HepG2 (cell line): ENCODE results near the gene MIGA2. TPM values are rescaled to one million over a fixed set of nuclear protein-coding genes. Genes with fewer than 3 reads are reported as not detected.

Source experiments
- ESRRA ChIP-seq: sonication (generic); formaldehyde crosslinking; IDR thresholded peaks from 2 replicates; pipeline ENCODE4 v1.5.1; 2020; ENCODE audit warnings: mild to moderate bottlenecking, low read depth, missing genetic modification reagents
- GFI1 ChIP-seq: sonication (generic); formaldehyde crosslinking; IDR thresholded peaks from 2 replicates; pipeline ENCODE4 v1.5.0; 2020; ENCODE audit warnings: missing genetic modification reagents, mild to moderate bottlenecking, borderline replicate concordance
- HNF4A ChIP-seq: sonication (generic); formaldehyde crosslinking; IDR thresholded peaks from 2 replicates; pipeline ENCODE4 v1.4.0; 2020; ENCODE audit warnings: missing genetic modification reagents
- HOXA3 ChIP-seq: sonication (generic); formaldehyde crosslinking; IDR thresholded peaks from 2 replicates; pipeline ENCODE4 v1.5.0; 2020; ENCODE audit warnings: missing genetic modification reagents
- KMT2A ChIP-seq: sonication (generic); formaldehyde crosslinking; IDR thresholded peaks from 2 replicates; pipeline ENCODE4 v1.4.0; 2020; ENCODE audit warnings: missing genetic modification reagents
- MED1 ChIP-seq: sonication (generic); formaldehyde crosslinking; IDR thresholded peaks from 2 replicates; pipeline ENCODE4 v1.4.0; 2020; ENCODE audit warnings: missing genetic modification reagents
- NCOA5 ChIP-seq: sonication (generic); formaldehyde crosslinking; IDR thresholded peaks from 2 replicates; pipeline ENCODE4 v1.4.0; 2020; ENCODE audit warnings: missing genetic modification reagents
- NR2C2 ChIP-seq: sonication (generic); formaldehyde crosslinking; IDR thresholded peaks from 2 replicates; pipeline ENCODE4 v1.4.0; 2020; ENCODE audit warnings: missing genetic modification reagents, mild to moderate bottlenecking, moderate library complexity, borderline replicate concordance
- NR2F6 ChIP-seq, 2 experiments: IDR thresholded peaks; 2 replicates each; pipeline ENCODE4 v1.6.1; 2016; ENCODE audit warnings: antibody characterized with exemption in 1 of 2, mild to moderate bottlenecking in 1 of 2
- PHF21A ChIP-seq: sonication (generic); formaldehyde crosslinking; IDR thresholded peaks from 2 replicates; pipeline ENCODE4 v1.5.0; 2020; ENCODE audit warnings: mild to moderate bottlenecking, missing genetic modification reagents
- SALL1 ChIP-seq: sonication (generic); formaldehyde crosslinking; IDR thresholded peaks from 2 replicates; pipeline ENCODE4 v1.8.0; 2022; ENCODE audit warnings: mild to moderate bottlenecking, missing genetic modification reagents
- SNAI1 ChIP-seq: sonication (generic); formaldehyde crosslinking; IDR thresholded peaks from 2 replicates; pipeline ENCODE4 v1.5.0; 2020; ENCODE audit warnings: mild to moderate bottlenecking, missing genetic modification reagents, borderline replicate concordance
- SRSF9 ChIP-seq: fragments of 200-400 bp; formaldehyde crosslinking; IDR thresholded peaks from 2 replicates; pipeline ENCODE4 v1.6.1; 2018; ENCODE audit warnings: borderline replicate concordance, mild to moderate bottlenecking, low read depth, low read length; ENCODE audit not compliant: insufficient read depth, poor library complexity, severe bottlenecking
- YEATS4 ChIP-seq: sonication (generic); formaldehyde crosslinking; IDR thresholded peaks from 2 replicates; pipeline ENCODE4 v1.4.0; 2020; ENCODE audit warnings: missing genetic modification reagents, borderline replicate concordance
- ZMYM2 ChIP-seq: sonication (generic); formaldehyde crosslinking; IDR thresholded peaks from 2 replicates; pipeline ENCODE4 v1.8.0; 2022; ENCODE audit warnings: mild to moderate bottlenecking, missing genetic modification reagents
- ZNF282 ChIP-seq: fragments of 450-650 bp; IDR thresholded peaks from 2 replicates; pipeline ENCODE4 v1.6.1; 2018; ENCODE audit not compliant: partially characterized antibody
- ZNF484 ChIP-seq: sonication (generic); formaldehyde crosslinking; IDR thresholded peaks from 2 replicates; pipeline ENCODE4 v1.5.1; 2020; ENCODE audit warnings: mild to moderate bottlenecking, low read depth, missing genetic modification reagents, borderline replicate concordance
- ZNF558 ChIP-seq: sonication (generic); formaldehyde crosslinking; IDR thresholded peaks from 2 replicates; pipeline ENCODE4 v1.9.0; 2022; ENCODE audit warnings: mild to moderate bottlenecking, missing genetic modification reagents, borderline replicate concordance
- ZNF768 ChIP-seq: sonication (generic); formaldehyde crosslinking; IDR thresholded peaks from 2 replicates; pipeline ENCODE4 v1.4.0; 2020; ENCODE audit warnings: missing genetic modification reagents
- ZSCAN31 ChIP-seq: sonication (generic); formaldehyde crosslinking; IDR thresholded peaks from 2 replicates; pipeline ENCODE4 v1.5.0; 2020; ENCODE audit warnings: low read depth, mild to moderate bottlenecking, missing genetic modification reagents
- polyA plus RNA-seq, 8 experiments: library from polyadenylated mRNA; depleted of rRNA in 3 of 8; stranded (reverse) in 7 of 8; unstranded in 1 of 8; fragments of >200 nt; fragmentation: Illumina TruSeq in 4 of 8; extraction: Trizol in 4 of 8; gene quantifications; 2 replicates each; pipeline versions ENCODE4 v1.2.1 to v1.2.3, GENCODE V29; 2011 to 2016; ENCODE audit warnings: low read depth in 4 of 8, missing spikeins in 1 of 8, mixed read lengths in 1 of 8; ENCODE audit not compliant: insufficient read depth in 1 of 8
- total RNA-seq, 5 experiments: library from RNA; depleted of rRNA; stranded (reverse); fragments of >200 nt; fragmentation: Illumina TruSeq; extraction: Trizol; gene quantifications; 2 replicates each; pipeline ENCODE4 v1.2.3, GENCODE V29; 2016; ENCODE audit warnings: low read depth in 1 of 5
- TF ChIP-seq, protein P1 (sequence below): sonication (generic); formaldehyde crosslinking; IDR thresholded peaks from 2 replicates; pipeline ENCODE4 v1.4.0; 2020; ENCODE audit warnings: missing genetic modification reagents
- TF ChIP-seq, protein P2 (sequence below): sonication (generic); formaldehyde crosslinking; IDR thresholded peaks from 2 replicates; pipeline ENCODE4 v1.5.0; 2020; ENCODE audit warnings: mild to moderate bottlenecking, missing genetic modification reagents, moderate library complexity

Gene MIGA2
- total and polyA plus RNA-seq, 2 of the 13 experiments (the other 11 are each of a cell fraction or from before 2014, with no cell fraction given): 10.8 to 17.1 TPM

DNA sequence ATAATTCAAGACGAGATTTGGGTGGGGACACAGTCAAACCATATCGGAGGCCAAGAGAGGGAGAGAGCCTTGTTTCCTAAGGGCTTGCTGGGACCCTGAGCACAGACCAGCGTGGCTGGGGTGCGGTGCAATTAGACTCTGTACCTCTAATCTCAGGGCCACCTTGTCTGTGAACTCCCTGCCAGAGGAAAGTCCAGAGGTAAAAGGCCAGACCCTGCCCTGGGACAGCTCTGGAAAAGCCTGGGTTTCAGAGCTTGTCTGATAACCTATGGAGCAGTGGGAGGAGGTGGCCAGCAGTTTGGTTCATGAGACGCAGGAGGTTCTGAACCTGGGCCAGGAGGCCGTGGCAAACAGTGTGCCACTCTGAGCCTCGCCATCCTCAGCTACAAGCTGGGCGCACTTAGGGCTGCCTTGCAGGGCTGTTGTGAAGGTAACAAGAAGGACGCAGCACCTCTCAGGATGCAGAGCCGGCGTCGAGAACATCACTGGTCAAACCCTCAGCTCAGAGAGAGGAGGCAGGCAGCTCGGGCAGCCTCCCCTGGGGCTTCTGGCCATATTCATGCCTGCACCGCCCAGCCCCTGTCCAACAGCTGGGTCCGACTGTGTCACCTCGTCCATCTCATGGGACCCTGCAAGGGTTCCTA is 39.7 kb downstream of the MIGA2 start (continued):
- TF ChIP-seq ZSCAN31 (CRISPR knock-in tag): peak; percentile 71
- no peak for TF ChIP-seq NCOA5 (CRISPR knock-in tag)
- 0 out of 2 replicates have a peak, but pooled peaks have one; percentile 19 for TF ChIP-seq NR2F6 (IDR thresholded peaks at IDR 0.05)
- no peak for TF ChIP-seq NR2F6 (CRISPR knock-in tag; IDR thresholded peaks at IDR 0.05)
- TF ChIP-seq MED1 (CRISPR knock-in tag): 0 out of 2 replicates have a peak, but pooled peaks have one; percentile 22
- no peak for TF ChIP-seq SRSF9
- TF ChIP-seq, protein P1, sequence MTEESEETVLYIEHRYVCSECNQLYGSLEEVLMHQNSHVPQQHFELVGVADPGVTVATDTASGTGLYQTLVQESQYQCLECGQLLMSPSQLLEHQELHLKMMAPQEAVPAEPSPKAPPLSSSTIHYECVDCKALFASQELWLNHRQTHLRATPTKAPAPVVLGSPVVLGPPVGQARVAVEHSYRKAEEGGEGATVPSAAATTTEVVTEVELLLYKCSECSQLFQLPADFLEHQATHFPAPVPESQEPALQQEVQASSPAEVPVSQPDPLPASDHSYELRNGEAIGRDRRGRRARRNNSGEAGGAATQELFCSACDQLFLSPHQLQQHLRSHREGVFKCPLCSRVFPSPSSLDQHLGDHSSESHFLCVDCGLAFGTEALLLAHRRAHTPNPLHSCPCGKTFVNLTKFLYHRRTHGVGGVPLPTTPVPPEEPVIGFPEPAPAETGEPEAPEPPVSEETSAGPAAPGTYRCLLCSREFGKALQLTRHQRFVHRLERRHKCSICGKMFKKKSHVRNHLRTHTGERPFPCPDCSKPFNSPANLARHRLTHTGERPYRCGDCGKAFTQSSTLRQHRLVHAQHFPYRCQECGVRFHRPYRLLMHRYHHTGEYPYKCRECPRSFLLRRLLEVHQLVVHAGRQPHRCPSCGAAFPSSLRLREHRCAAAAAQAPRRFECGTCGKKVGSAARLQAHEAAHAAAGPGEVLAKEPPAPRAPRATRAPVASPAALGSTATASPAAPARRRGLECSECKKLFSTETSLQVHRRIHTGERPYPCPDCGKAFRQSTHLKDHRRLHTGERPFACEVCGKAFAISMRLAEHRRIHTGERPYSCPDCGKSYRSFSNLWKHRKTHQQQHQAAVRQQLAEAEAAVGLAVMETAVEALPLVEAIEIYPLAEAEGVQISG: peak; percentile 13; the same call in 1 of the 2 replicates
- TF ChIP-seq ZNF282: no peak
- peak; percentile 23; the same call in 1 of the 2 replicates for TF ChIP-seq SALL1 (CRISPR knock-in tag)
- TF ChIP-seq YEATS4 (CRISPR knock-in tag): no peak
- TF ChIP-seq KMT2A (CRISPR knock-in tag): no peak
- TF ChIP-seq NR2C2: peak; percentile 40; the same call in 1 of the 2 replicates
- TF ChIP-seq GFI1: peak; percentile 39; the same call in 1 of the 2 replicates
- TF ChIP-seq PHF21A (CRISPR knock-in tag): peak; percentile 67
- no peak for TF ChIP-seq ZNF558 (CRISPR knock-in tag)
- TF ChIP-seq ZNF768 (CRISPR knock-in tag): peak; percentile 18; the same call in 1 of the 2 replicates
- TF ChIP-seq HOXA3 (CRISPR knock-in tag): peak; percentile 34; the same call in 1 of the 2 replicates
- no peak for TF ChIP-seq SNAI1
- peak; percentile 60; the same call in 1 of the 2 replicates for TF ChIP-seq ESRRA (CRISPR knock-in tag)
- TF ChIP-seq ZMYM2 (CRISPR knock-in tag): 0 out of 2 replicates have a peak, but pooled peaks have one; percentile 26
- TF ChIP-seq HNF4A (CRISPR knock-in tag): peak; percentile 88
- TF ChIP-seq ZNF484: no peak
- TF ChIP-seq, protein P2, sequence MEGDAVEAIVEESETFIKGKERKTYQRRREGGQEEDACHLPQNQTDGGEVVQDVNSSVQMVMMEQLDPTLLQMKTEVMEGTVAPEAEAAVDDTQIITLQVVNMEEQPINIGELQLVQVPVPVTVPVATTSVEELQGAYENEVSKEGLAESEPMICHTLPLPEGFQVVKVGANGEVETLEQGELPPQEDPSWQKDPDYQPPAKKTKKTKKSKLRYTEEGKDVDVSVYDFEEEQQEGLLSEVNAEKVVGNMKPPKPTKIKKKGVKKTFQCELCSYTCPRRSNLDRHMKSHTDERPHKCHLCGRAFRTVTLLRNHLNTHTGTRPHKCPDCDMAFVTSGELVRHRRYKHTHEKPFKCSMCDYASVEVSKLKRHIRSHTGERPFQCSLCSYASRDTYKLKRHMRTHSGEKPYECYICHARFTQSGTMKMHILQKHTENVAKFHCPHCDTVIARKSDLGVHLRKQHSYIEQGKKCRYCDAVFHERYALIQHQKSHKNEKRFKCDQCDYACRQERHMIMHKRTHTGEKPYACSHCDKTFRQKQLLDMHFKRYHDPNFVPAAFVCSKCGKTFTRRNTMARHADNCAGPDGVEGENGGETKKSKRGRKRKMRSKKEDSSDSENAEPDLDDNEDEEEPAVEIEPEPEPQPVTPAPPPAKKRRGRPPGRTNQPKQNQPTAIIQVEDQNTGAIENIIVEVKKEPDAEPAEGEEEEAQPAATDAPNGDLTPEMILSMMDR (CRISPR knock-in tag): no peak
